ENCODE measurements around the gene CLSTN2.

CLSTN2 gene

DNA sequence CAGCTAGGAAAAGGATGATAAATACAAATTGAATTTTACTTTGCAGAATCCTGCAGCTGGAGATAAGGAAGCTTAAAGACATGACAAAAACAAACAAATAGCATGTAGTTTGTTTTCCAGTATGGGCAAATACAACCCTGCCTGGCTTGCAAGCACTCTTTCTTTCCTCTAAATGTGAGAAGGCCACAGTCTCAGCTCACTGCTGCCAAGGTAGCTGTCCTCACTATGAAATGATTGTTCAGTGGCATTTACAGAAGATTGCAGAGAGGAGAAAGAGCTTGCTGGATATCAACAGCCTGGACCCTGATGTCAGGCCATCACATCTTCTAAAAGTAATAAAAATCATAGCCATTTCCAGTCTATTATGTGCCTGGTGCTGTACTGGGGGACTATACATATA lies 262.0 kb downstream of the CLSTN2 start:
- DNase-seq = no peak

DNA sequence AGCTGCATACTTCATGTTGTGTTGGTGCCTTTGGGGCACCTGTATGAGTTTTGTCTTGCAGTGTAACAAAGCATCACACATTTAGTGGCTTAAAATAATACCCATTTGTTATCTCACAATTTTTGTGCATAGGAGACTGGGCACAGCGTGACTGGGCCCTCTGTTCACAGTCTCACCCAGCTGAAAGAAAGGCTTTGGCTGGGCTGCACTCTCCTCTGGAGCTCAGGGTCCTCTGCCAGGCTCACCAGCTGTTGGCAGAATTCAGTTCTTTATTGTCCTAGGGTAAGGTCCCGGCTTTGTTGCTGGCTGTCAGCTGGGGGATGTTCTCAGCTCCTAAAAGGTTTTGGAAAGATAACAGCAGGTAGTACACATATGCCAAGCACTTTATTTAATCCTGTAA lies 263.3 kb downstream of the CLSTN2 start:
- no peak for DNase-seq

- DNase-seq = no peak
These were observed 264.0 kb downstream of the CLSTN2 start for GRCh38 chr3:140199008-140199407.

GRCh38 chr3:140199743-140200142 lies 264.8 kb downstream of the CLSTN2 start:
- no peak for DNase-seq

GRCh38 chr3:140203510-140203909 lies 268.5 kb downstream of the CLSTN2 start:
- DNase-seq = no peak

GRCh38 chr3:140204271-140204984 lies 269.4 kb downstream of the CLSTN2 start:
- DNase-seq = no peak

DNA sequence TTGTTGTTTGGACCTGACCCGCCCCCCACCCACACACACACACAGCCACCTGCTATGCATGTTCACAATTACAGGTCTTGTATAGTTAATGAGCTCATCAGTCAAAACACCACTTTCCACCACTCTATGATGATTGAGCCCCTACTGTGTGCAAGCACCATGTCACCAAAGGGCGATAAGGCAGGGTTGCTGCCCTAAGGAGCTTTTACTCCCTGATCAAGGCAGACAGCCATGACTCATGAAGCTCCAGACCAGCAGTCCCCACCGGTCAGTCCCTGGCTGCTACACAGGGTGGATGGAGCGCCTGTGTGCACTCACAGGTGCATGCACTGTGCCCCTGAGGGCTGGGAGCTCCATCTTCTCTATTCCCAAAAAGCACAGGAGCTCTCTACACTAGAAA lies 270.6 kb downstream of the CLSTN2 start:
- no peak for DNase-seq

DNA sequence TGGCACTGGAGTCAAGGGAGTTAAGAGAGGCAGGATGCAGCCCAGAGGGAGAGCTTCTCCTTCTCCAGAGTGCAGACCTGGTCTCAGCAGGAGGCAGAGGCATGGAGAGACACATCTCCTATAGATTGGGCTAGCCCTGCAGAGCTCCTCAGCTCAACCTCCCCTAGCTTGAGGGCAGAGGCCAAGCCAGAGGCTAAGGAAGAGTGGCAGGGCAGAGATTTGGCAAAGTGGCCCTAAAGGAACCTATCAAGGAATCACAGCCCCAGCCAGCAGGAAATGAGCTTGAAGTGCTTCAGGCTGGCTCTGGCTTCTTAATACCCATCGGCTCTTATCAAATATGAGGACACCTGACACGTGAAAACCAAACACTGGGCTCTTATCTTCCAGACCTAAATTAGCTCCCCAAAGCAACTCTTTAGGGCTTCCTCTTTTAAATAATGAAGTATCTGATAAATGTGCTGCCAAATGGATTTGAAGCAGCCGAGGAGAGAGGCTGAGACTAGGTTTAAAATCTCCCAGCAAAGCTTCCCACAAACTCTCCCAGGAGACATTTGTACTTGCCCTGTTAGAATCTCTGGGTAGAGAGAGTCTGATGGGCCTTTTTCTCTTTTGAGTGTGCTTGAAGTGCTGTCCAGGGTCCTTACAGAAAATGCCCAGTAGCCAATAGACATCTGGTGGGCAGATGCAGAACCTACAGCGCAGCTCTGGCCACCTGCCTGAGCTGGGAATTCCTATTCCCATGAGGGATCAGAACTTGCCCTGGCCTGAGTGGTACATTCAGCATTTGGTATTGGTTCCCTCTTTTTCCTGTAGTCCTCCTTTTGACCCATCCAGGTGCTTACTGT lies 271.4 kb downstream of the CLSTN2 start:
- no peak for DNase-seq

DNA sequence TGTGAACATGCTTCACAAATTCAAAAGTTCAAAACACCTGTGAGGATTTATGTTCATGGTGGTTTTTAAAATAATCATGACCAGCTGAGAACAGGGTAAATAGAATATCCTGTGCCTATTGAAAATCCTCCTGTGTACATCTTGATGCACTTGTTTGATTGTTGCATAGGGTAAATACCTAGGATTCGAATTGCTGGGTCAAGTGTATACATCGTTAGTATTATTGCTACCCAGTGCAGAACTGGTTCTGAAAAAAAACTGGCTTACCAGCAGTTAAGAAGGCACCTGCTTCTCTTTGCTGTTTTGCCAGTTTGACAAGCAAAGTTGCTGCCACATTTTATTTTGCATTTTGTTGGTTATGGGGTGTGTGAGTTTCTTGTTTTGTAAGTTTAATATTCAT lies 272.6 kb downstream of the CLSTN2 start:
- DNase-seq = no peak

DNA sequence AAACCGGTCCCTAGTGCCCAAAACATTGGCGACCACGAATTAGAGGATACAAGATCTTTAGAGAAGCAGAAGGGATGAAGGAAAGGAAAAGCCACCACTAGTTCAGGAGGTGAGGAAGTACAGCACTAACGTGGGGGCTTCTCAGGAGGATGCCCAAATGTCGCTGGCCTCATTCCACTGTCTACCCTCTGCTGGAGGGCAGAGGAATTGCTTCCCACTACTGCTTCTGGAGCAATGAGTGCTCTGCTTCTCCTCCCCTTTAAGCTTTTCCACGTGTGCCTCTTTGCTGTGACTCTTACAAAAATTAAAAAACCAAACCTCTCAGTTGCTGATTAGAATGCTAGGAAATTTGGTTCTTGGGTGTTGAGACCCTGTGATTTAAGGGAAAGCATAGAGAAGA lies 281.3 kb downstream of the CLSTN2 start:
- peak; percentile 19 for DNase-seq

DNA sequence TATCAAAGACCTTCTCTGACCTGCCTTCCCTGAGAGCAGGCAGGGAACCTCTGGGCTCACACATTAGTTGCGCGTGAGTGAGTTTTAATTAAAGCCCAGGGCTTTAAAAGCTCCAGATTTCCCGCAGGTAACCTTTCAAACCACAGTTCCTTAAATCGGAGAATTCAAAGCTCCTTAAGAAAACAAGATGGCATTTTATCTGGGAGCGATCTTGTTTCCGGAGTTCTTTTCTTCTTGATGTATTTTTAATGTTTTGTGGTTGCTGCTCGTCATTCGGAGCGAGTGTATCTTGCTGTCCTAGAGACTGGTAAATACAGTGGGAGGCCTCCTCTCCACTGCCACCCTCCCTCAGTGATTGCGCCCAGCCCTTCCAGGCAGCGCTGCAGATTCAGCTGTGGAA lies 284.3 kb downstream of the CLSTN2 start:
- no peak for DNase-seq

DNA sequence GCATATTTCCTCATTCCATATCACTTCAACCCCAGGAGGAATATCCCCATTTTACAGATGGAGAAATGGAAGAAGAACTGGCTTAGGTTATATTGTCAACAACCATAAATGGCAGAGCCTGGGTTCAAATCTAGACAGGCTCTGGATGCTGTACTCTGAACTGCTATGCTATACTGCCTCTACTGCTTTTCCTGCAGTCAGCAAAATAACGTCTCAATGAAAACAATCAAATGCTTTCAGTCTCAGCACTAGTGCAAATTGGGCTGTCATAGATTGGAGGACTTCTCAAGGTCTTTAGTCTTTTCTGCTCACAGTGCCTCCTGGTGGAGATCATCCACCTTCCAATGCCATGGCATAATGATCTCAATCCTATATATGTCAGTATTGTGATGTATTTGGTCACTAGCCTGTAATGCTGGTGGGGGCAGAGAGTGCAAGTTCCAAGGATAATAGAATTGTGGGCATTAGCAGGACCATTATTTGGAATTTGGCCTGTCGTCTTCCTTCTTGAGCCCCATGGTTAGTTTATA lies 285.0 kb downstream of the CLSTN2 start:
- DNase-seq = peak; percentile 3

- no peak for DNase-seq
These were observed 288.2 kb downstream of the CLSTN2 start for GRCh38 chr3:140223197-140223596.

DNA sequence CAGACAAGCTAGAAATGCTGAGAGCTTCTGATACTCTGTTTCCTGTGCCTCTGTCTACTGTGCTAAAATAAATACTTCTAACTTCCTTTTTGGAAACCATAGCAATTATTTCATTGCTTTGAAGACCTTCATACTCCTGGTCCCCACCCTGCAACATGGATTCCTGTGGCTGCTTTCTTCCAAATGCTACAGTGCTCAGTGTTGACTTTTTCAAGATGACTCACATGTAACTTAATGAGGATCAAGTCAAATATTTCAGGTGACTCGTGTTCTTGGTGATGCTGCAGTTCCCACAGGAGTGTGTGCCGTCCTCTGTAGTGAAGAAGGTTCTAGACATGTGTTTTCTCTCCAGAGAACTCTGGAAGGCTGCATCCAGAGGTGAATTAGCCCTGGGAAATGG lies 288.6 kb downstream of the CLSTN2 start:
- DNase-seq = no peak

GRCh38 chr3:140224307-140224706 lies 289.3 kb downstream of the CLSTN2 start:
- no peak for DNase-seq

DNA sequence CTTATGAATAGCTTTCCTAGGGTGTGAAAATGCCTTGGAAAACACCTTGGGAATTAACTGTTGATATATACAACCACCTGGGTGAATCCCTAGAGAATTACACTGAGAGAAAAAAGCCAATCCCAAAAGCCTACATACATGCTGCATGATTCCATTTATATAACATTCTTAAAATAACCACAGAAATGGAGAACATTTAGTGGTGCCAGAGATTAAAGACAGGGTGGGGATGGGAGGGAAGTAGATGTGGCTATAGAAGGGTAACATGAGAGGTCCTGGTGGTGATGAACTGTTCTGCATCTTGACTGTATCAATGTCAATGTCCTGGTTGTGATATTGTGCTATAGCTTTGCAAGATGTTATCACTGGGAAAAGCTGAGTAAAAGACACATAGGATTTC lies 291.0 kb downstream of the CLSTN2 start:
- no peak for DNase-seq

DNA sequence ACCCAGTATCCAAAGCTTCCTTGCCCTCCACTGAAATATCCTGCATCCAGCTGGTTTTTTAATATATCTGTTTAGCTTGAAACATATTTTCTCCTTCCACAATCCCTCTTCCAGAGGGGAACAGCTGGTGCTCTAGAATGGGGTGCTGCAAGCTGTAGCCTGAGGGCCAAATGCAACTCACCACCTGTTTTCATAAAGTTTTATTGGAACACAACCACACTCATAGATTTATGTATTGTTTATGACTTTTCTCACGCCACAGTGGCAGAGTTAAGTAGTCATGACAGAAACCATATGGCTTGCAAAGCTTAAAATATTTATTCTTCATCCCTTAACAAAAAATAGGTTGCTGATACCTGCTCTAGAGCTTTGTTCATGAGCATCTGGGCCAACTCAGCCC lies 298.7 kb downstream of the CLSTN2 start:
- no peak for DNase-seq

DNA sequence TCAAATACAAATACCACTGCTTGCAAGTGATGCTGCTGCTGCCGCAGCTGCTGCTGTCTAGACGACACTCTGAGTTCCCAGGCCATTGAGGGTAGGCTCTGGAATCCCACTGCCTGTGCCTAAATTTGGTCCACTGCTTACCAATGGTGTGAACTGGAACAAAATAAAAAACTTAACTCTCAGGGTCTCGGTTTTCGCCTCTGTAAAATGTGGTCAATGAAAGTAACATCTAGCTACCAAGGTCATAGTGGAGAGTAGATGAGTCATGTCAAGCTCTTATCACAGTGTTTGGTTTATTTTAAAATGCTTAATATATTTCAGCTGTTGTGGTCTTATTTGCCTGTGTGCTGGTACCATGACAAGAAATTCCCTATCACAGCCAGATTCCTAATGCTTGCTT lies 299.3 kb downstream of the CLSTN2 start:
- no peak for DNase-seq

DNA sequence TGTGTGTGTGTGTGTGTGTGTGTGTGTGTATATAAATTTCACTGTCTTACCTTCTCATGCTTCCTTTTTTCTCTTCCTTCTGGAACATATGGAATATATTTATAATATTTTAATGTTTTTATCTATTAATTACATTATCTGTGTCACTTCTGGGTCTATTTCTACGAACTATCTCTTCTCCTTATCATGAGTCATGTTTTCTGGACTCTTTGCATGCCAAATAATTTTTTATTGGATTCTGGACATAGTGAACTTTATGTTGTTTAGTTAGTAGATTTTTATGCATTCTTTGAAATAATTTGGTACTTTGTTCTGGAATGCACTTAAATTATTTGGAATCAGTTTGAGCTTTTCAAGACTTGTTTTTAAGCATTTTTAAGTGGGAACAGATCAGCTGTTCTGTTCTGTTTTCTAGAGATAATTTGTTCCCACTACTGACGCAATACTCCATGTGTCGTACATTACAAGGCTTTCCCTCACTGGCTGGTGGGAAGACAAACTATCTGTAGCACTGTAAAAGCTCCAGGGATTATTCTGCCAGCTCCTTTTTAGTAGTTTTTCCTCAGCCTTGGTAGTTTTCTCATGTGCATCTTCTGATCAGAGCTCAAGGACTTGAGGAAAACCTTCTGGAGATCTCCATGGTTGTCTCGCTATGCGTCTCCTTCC lies 302.0 kb downstream of the CLSTN2 start:
- no peak for DNase-seq

GRCh38 chr3:140238646-140239314 lies 303.8 kb downstream of the CLSTN2 start:
- DNase-seq = no peak

DNA sequence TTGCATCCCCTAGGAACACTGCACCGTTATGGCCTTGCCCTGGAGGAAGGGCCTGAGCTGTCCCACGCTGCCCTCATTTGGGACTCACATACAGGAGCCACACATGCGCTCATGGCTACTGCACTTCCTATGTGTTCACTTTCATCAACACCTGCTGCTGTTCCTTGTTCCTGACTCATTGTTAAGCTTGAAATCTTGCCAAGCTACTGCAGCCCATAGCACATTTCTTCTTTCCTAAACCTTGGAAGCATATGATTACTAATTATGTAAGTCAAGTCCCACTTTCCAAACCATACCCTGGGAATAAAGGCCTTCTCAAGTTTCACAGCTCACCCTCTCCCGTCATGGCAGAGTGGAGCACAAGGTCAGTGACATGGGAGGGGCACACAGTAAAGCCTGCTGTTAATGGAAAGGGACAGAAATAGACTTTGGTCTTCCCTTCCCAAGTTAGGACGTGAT lies 307.9 kb downstream of the CLSTN2 start:
- DNase-seq = no peak

GRCh38 chr3:140243575-140243974 lies 308.6 kb downstream of the CLSTN2 start:
- DNase-seq = no peak

DNA sequence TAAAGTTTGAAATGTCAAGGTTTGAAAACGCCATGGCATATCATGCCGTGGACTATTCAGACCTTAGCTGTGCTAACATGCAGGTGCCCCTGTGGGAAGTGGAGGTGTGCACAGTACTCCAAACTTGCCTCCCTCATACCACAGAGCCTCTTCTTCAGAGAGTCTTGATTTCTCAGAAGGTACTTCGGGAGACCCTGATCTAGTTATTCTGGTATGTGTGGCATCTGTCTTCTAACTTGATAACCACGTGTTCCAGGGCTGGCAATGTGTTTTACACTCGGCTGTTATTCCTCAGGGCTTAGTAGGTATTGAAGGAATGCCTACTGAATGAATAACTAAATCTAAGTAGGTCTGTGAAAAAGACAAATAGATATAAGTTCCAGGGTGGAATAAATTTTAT lies 309.9 kb downstream of the CLSTN2 start:
- DNase-seq = no peak
